ENCODE measurements around the gene AKAP6.
"Not testable (repeated sequence)": the region's sequence is repeated elsewhere in the genome, so short reads cannot be mapped to it uniquely, and the experiment has no call there.

The AKAP6 gene

DNA sequence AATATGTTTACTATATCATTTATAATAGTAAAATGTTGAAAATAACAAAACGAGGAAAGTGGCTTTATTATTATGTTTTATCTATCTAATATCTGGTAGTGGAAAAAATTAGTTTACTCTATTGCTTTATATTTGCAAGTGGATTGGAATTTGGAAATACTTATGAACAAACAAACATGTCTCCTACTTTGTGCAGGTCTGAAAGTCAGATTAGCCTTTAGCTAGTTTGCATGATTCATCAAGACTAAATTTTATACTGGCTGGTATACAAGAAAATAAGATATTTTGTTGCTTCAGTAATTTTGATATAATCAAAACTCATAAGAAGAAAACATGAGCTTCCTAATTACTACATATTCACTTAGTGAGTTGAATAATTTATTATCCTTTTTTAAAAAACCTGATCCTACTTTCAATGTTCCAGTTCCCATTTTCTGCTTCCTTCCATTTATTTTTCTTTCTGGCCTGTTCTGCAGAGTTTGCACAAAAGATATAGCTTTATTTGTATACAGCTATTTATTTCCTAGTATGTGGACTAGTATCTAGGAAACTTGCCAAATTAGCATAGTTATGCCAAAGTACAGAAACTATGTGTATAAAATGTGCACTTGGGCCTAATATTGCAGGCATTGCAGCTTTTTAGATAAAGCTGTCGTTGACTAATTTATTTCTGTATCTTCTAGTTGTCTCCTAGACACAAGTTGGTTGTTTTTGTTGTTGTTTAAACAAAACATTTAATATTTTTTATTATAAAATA, 122.0 kb downstream of the AKAP6 start:
- DNase-seq, result no peak

GRCh38 chr14:32453857-32454810, 125.0 kb downstream of the AKAP6 start:
- no peak for DNase-seq

GRCh38 chr14:32457213-32457920, 128.3 kb downstream of the AKAP6 start:
- no peak for DNase-seq

GRCh38 chr14:32458720-32459119, 129.6 kb downstream of the AKAP6 start:
- DNase-seq, result no peak

GRCh38 chr14:32460267-32460666, 131.2 kb downstream of the AKAP6 start:
- DNase-seq, result no peak

DNA sequence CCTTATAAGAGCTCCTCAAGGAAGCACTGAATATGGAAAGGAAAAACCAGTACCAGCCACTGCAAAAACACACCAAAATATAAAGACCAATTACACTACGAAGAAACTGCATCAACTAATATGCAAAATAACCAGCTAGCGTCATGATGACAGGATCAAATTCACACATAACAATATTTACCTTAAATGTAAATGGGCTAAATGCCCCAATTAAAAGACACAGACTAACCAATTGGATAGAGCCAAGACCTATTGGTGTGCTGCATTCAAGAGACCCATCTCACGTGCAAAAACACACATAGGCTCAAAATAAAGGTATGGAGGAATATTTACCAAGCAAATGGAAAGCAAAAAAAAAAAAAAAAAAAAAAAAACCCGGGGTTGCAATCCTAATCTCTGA, 133.5 kb downstream of the AKAP6 start:
- not testable (repeated sequence) for DNase-seq

DNA sequence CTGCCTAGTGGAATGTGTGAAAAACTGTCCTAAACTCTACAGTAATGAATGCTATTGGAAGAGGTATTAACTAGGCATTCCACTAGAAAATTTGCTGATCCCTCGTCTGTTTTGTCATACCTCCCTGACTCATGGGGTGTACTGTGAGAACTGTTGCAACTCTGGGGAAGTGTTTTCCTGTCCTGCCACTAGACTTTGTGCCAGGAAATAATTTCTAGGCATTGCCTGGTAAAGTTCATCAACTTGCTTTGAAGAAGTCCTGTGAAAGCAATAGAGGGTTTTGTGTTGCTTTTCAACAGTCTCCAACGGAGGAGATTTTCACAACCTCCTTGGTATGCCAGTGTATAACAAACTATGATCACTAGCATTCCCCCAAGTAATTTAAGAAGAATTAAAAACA, 139.9 kb downstream of the AKAP6 start:
- no peak for DNase-seq

DNA sequence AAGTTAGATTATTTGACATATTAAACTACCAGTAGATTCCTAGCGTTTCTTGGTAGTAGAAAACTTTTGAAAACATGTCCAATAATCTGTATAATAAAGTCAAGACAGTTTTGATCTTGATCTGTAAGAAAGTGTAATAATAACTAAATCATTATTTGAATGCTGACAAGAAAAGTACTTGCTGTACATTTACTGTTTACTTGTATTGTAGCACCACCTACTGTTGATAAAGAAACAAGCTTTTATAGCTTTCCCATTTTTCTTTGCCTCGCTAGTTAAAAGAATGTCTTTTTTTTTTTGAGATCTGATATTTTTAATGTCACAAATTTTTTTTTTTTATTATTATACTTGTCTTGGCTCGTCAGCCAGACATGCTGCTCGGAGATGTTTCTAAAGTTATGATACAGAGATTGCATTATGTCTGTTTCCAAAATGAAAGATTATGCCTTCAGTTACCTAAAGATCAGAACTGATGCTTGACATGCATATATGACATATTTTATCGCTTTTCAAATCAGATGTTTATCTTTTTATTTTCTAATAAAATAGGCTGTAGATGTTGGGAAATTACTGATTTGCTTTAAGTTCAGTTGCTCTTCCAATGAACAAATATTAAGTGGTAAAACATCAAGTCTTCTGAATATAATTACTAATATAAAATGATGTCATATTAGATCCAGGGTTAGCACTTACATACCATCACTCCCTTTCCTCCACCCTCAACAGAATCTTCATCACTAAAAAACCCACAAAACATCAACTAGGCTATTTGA, 140.5 kb downstream of the AKAP6 start:
- DNase-seq, result no peak

- no peak for DNase-seq
Observed at GRCh38 chr14:32470161-32470715, 141.1 kb downstream of the AKAP6 start.

GRCh38 chr14:32471181-32471580, 142.1 kb downstream of the AKAP6 start:
- DNase-seq, result no peak

- DNase-seq, result no peak
Observed at GRCh38 chr14:32472076-32472475, 143.0 kb downstream of the AKAP6 start.

DNA sequence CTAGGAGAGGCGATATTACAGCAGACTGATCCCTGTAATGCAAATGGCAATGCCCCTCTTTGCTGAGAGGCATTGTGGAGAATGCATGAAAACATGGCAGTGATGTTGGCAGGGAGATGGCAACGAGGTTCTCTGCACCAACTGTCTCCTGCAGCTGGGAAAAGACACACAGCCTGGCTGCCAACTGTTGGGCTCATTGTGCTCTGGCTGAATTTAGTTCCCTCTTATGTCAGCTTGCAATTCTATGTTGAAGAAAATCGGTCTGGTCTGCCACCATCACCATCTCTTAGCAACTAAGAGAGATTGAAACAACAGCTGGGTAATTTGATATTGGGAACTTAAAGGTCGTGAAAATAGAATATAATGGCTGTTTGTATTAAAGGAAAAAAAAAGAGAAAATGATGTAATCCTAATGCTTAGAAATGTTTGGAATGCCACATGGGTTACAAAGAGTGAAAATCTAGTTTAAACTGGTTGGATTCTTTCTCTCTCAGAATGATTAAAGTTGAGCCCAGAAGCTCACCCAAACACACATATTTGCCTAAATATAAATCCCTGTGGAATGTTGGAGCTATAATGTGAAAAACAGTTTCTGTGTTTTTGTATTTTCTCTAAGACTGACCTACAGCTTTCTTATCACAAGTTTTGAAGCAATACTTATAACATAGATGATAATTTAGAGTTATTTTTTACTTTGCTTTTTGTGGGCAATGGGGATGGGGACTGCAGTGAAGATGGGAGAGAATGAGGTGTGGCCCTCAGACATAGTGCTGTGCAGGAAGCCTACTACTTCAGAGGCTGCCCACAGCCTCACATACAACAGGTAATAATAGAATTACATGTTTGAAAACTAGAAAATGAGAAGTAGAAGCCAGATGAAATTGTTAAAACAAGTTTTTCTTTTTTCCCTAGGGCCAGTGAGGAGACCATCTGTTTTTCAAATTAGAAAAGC, 143.7 kb downstream of the AKAP6 start:
- no peak for DNase-seq

- no peak for DNase-seq
Observed at GRCh38 chr14:32473464-32473855, 144.4 kb downstream of the AKAP6 start.

- no peak for DNase-seq
Observed at GRCh38 chr14:32474478-32475195, 145.5 kb downstream of the AKAP6 start.

DNA sequence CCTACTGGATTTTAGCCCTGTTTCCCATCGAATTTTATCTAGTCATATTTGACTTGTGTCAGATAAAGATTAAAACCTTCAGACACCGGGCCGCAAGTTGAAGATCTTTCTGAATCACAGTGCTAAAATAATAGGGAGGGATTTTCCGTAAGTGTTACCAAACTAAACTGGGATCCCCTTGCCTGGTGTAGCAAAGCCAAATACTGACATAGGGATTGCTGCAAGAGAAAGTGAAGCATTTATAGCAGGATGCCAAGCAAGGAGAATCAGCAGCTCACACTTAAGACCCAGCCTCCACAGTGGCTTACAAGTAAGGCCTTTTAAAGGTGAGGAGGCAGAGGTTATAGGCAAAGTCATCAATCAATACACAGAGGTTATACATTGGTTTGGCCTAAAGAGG, 147.4 kb downstream of the AKAP6 start:
- no peak for DNase-seq

DNA sequence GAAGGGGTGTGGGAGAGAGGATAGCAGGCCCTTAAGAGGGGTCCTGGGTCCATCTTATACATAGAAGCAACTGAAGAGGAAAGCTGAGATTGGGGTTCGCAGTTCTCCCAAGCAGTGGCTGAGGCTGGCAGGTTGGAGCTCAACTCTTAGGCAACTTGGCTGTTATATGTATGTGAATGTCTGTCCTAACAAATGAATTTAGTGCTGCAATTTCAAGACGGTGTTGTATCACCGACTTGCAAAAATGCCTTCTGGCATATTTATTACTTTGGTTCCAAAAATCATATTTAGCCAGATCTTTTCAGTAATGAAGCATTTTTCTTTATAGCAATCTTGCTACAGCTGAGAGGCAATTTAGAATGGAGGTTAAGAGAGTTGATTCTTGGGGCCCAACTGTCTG, 148.3 kb downstream of the AKAP6 start:
- no peak for DNase-seq

DNA sequence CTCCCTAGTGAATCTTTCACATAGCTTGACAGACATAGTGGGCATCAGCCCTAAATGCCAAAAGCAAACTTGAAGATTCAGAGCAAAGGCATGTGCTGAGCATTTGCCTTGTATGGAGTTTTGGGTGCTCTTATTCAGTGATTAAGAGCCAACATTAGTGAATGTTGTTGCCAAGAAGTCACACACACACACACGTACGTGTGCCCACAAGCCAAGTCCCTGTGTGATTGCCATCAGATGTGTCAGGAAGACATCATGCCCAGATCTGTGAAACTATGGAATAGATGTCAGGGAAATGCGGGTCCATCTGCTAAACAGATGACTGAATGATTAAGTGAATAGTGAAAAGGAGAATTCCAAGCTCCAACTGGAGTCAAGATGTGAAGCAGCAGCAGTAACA, 149.0 kb downstream of the AKAP6 start:
- no peak for DNase-seq

DNA sequence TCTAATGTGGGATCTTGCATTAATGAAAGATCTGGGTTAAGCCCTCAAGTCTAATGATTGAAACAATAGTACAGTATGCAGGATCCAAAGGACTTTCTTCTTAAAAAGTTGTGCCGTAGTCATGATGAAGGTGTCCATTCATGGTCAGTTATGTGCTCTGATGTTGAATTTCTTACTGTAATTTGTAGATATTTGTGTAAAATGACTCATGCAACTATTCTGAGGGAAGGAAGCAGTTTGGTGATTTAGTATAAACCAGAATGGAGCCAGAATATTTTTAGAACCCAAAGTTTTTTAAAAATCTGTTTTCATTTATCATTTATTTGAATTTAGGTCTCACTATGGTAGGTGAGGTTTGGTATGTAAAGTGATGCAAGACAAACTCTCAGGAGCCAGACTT, 151.2 kb downstream of the AKAP6 start:
- DNase-seq, result no peak

- no peak for DNase-seq
Observed at GRCh38 chr14:32481707-32482106, 152.6 kb downstream of the AKAP6 start.

- DNase-seq, result no peak
Observed at GRCh38 chr14:32491416-32492016, 162.4 kb downstream of the AKAP6 start.
